T-cell (primary cell): ENCODE measurements around the gene ARHGAP21. TPM values are rescaled to one million over a fixed set of nuclear protein-coding genes. Genes with fewer than 3 reads are reported as not detected.
A peak's percentile ranks its signal among the peaks of the same experiment; 100 is the strongest.

Experiments used
- ATAC-seq, 4 experiments: fragments of 200-7000 bp in 3 of 4; fragments of 150-1000 bp in 1 of 4; cut with Tn5 transposase; replicated peaks in 1 of 4; 1 replicate in 3 of 4; 2 replicates in 1 of 4; pipeline ENCODE4 v1.10.0; 2021; ENCODE audit warnings: moderate library complexity in 3 of 4, mild to moderate bottlenecking in 2 of 4, moderate number of reproducible peaks in 1 of 4
- CTCF ChIA-PET, 2 donors: fragments of 300-600 bp; sonication (Branson Sonifier 250); formaldehyde crosslinking; loops; one replicate each; lab custom pipeline; 2022; ENCODE audit warnings: antibody characterized with exemption in 2 of 2; lab: Charles Lee
- POLR2A ChIA-PET, 2 donors: fragments of 300-600 bp; sonication (Branson Sonifier 250); formaldehyde crosslinking; loops; one replicate each; lab custom pipeline; 2022; ENCODE audit warnings: antibody characterized with exemption in 2 of 2; lab: Charles Lee
- DNase-seq, 35 experiments: peaks; one replicate each; pipeline versions ENCODE4 v3.0.0 to v3.0.0-alpha.2; 2013 to 2023
- H3K27ac ChIP-seq: one replicate; pipeline ENCODE4 v1.5.1; 2013; ENCODE audit warnings: low read length
- H3K27me3 ChIP-seq, 2 experiments: replicated peaks in 1 of 2; 1 replicate in 1 of 2; 2 replicates in 1 of 2; pipeline versions ENCODE4 v1.6.1 to v1.7.0; 2013; ENCODE audit warnings: low read length in 1 of 2, mixed read lengths in 1 of 2; ENCODE audit not compliant: control insufficient read depth in 2 of 2, insufficient read depth in 2 of 2; ENCODE audit errors: extremely low read depth in 1 of 2
- H3K36me3 ChIP-seq, 2 donors: 1 replicate in 1 of 2; 2 replicates in 1 of 2; pipeline versions ENCODE4 v1.6.1 to v1.7.0; 2013; ENCODE audit warnings: low read length in 1 of 2; ENCODE audit not compliant: control insufficient read depth in 2 of 2, insufficient read depth in 1 of 2; ENCODE audit errors: extremely low read depth in 1 of 2
- H3K4me1 ChIP-seq, 2 experiments: 1 replicate in 1 of 2; 2 replicates in 1 of 2; pipeline versions ENCODE4 v1.6.1 to v1.7.0; 2013; ENCODE audit warnings: low read length in 2 of 2, mixed read lengths in 1 of 2; ENCODE audit not compliant: insufficient read depth in 2 of 2, control insufficient read depth in 1 of 2; ENCODE audit errors: extremely low read depth in 1 of 2
- H3K4me3 ChIP-seq, 2 donors: 1 replicate in 1 of 2; 2 replicates in 1 of 2; pipeline versions ENCODE4 v1.5.1 to v1.7.0; 2013; ENCODE audit warnings: mild to moderate bottlenecking in 2 of 2, low read length in 1 of 2, moderate library complexity in 1 of 2; ENCODE audit not compliant: control insufficient read depth in 1 of 2; ENCODE audit errors: extremely low read depth in 1 of 2
- H3K9me3 ChIP-seq: 2 replicates; pipeline ENCODE4 v1.7.0; 2013
- H3K27ac Mint-ChIP-seq, 2 donors: one replicate each; pipeline ENCODE4 v1.8.0; 2020 to 2021; ENCODE audit warnings: mild to moderate bottlenecking in 2 of 2, mixed read lengths in 2 of 2
- H3K27me3 Mint-ChIP-seq, 2 donors: one replicate each; pipeline ENCODE4 v1.8.0; 2021 to 2022; ENCODE audit warnings: mixed read lengths in 2 of 2
- H3K36me3 Mint-ChIP-seq: one replicate; pipeline ENCODE4 v1.8.0; 2021; ENCODE audit warnings: mixed read lengths
- H3K4me1 Mint-ChIP-seq, 3 donors: one replicate each; pipeline ENCODE4 v1.8.0; 2020 to 2022; ENCODE audit warnings: mixed read lengths in 3 of 3, mild to moderate bottlenecking in 1 of 3
- H3K4me3 Mint-ChIP-seq, 3 donors: one replicate each; pipeline ENCODE4 v1.8.0; 2020 to 2022; ENCODE audit warnings: mild to moderate bottlenecking in 3 of 3, mixed read lengths in 3 of 3, moderate library complexity in 3 of 3
- H3K9me3 Mint-ChIP-seq, 3 donors: one replicate each; pipeline ENCODE4 v1.8.0; 2020 to 2022; ENCODE audit warnings: mixed read lengths in 3 of 3
- WGBS: methylation state at CpG from one replicate; pipeline ENCODE4 v1.1.5; 2013; ENCODE audit warnings: missing lambda C conversion rate; ENCODE audit not compliant: insufficient coverage; 5-methylcytosine and 5-hydroxymethylcytosine counted together
- total RNA-seq, 35 experiments: library from RNA in 6 of 35; stranded (reverse) in 6 of 35; fragments of 120-200 nt in 1 of 35; gene quantifications; one replicate each; pipeline versions ENCODE4 v1.2.1 to v1.2.4 and lab custom pipeline; 2013 to 2026

Gene ARHGAP21
- total RNA-seq, 5 donors from 2014 or later (not counting 1 experiment from before 2014, with no cell fraction given) = 19.1 to 45.8 (median 26.1) TPM

- WGBS = 73% methylated on average over 7 of the region's 12 CpGs
- H3K27me3 ChIP-seq = peaks cover 0 to 32% of the 10 kb centered on the region in 2 experiments
- Mint-ChIP-seq H3K27me3 (peaks cover 12 to 28% of the 10 kb centered on the region in 2 donors), H3K4me3 (no peak overlapping the region), H3K36me3 (no peaks in the 10 kb centered on the region), H3K27ac (no peak overlapping the region), H3K9me3 (no peaks in the 10 kb centered on the region), H3K4me1 (no peaks in the 10 kb centered on the region)
- H3K27ac ChIP-seq = no peak overlapping the region
- no peaks in the 10 kb centered on the region for H3K36me3 ChIP-seq
- ChIA-PET CTCF (no interaction called here), POLR2A (no interaction called here)
- H3K4me3 ChIP-seq = no peak overlapping the region
- ATAC-seq = no peak
- H3K9me3 ChIP-seq = no peaks in the 10 kb centered on the region
- DNase-seq = no peak
- H3K4me1 ChIP-seq = no peaks in the 10 kb centered on the region
These were observed 153.6 kb downstream of the ARHGAP21 start for GRCh38 chr10:24569828-24570657.

- Histone ChIP-seq H3K36me3 (no peaks in the 10 kb centered on the region), H3K9me3 (no peaks in the 10 kb centered on the region), H3K27me3 (peaks cover 0 to 32% of the 10 kb centered on the region in 2 experiments), H3K4me3 (no peak overlapping the region), H3K27ac (no peak overlapping the region), H3K4me1 (no peaks in the 10 kb centered on the region)
- CTCF ChIA-PET = no interaction called here
- ATAC-seq (no peak), DNase-seq (no peak)
- Mint-ChIP-seq H3K36me3 (no peaks in the 10 kb centered on the region), H3K4me1 (no peaks in the 10 kb centered on the region), H3K4me3 (no peak overlapping the region), H3K9me3 (no peaks in the 10 kb centered on the region), H3K27ac (no peak overlapping the region), H3K27me3 (peaks cover 5 to 26% of the 10 kb centered on the region in 2 donors)
- 95% methylated on average over 6 of the region's 13 CpGs for WGBS
- POLR2A ChIA-PET = no interaction called here
These were observed 154.3 kb downstream of the ARHGAP21 start for GRCh38 chr10:24569330-24569796.

- ChIA-PET POLR2A (no interaction called here), CTCF (no interaction called here)
- Histone ChIP-seq H3K4me3 (no peak overlapping the region), H3K36me3 (no peaks in the 10 kb centered on the region), H3K4me1 (no peaks in the 10 kb centered on the region), H3K27me3 (peaks cover 0 to 32% of the 10 kb centered on the region in 2 experiments), H3K9me3 (no peaks in the 10 kb centered on the region), H3K27ac (no peak overlapping the region)
- no peaks in the 10 kb centered on the region for H3K36me3 Mint-ChIP-seq
- 87% methylated on average over 3 of the region's 4 CpGs for WGBS
- no peak overlapping the region for H3K4me3 Mint-ChIP-seq
- no peak overlapping the region for H3K27ac Mint-ChIP-seq
- ATAC-seq = no peak
- no peaks in the 10 kb centered on the region for H3K4me1 Mint-ChIP-seq
- H3K9me3 Mint-ChIP-seq = no peaks in the 10 kb centered on the region
- H3K27me3 Mint-ChIP-seq = peaks cover 4 to 23% of the 10 kb centered on the region in 2 donors
- DNase-seq = no peak
These were observed 155.6 kb downstream of the ARHGAP21 start for GRCh38 chr10:24568042-24568441.

GRCh38 chr10:24561453-24561852 lies 162.2 kb downstream of the ARHGAP21 start:
- Histone ChIP-seq H3K9me3 (no peaks in the 10 kb centered on the region), H3K4me3 (no peak overlapping the region), H3K4me1 (peaks cover 0 to 4% of the 10 kb centered on the region in 2 experiments), H3K36me3 (no peaks in the 10 kb centered on the region), H3K27ac (no peak overlapping the region), H3K27me3 (no peaks in the 10 kb centered on the region)
- peaks cover 5 to 6% (median 6%) of the 10 kb centered on the region in 3 donors for H3K4me1 Mint-ChIP-seq
- peaks cover 3 to 4% of the 10 kb centered on the region in 2 donors for H3K27me3 Mint-ChIP-seq
- no peaks in the 10 kb centered on the region for H3K36me3 Mint-ChIP-seq
- 75% methylated on average over 1 of the region's 3 CpGs for WGBS
- no peak overlapping the region for H3K4me3 Mint-ChIP-seq
- DNase-seq (no peak), ATAC-seq (no peak)
- POLR2A ChIA-PET = no interaction called here
- no peak overlapping the region for H3K27ac Mint-ChIP-seq
- H3K9me3 Mint-ChIP-seq = no peaks in the 10 kb centered on the region
- CTCF ChIA-PET = no interaction called here

GRCh38 chr10:24556750-24557742 lies 166.6 kb downstream of the ARHGAP21 start:
- 15% methylated on average over 7 of the region's 24 CpGs for WGBS
- ATAC-seq = peak in 1 of 4 experiments; percentile 59

More at GRCh38 chr10:24556750-24557742, 166.6 kb downstream of the ARHGAP21 start:
- H3K27me3 Mint-ChIP-seq = peaks cover 3 to 6% of the 10 kb centered on the region in 2 donors
- POLR2A ChIA-PET = interaction anchor here (0.5 to 0.6 kb wide), 2 partner anchors 68 to 1022 kb away, joined by 5 to 15 read pairs; no protein-coding TSS in a partner anchor
- no peak overlapping the region for H3K4me3 Mint-ChIP-seq
- Histone ChIP-seq H3K4me1 (peaks cover 0 to 4% of the 10 kb centered on the region in 2 experiments), H3K27ac (no peak overlapping the region), H3K9me3 (no peaks in the 10 kb centered on the region), H3K27me3 (no peaks in the 10 kb centered on the region), H3K36me3 (no peaks in the 10 kb centered on the region), H3K4me3 (no peak overlapping the region)
- peak in 11 of 35 experiments; percentile 2 to 55 (median 19) for DNase-seq
- H3K27ac Mint-ChIP-seq = no peak overlapping the region
- H3K36me3 Mint-ChIP-seq = no peaks in the 10 kb centered on the region
- CTCF ChIA-PET = interaction anchor here (0.6 to 0.7 kb wide), 4 partner anchors 10 to 1242 kb away, joined by 3 to 5 read pairs (median 3); no protein-coding TSS in a partner anchor
- H3K4me1 Mint-ChIP-seq = peaks cover 5 to 6% (median 6%) of the 10 kb centered on the region in 3 donors
- H3K9me3 Mint-ChIP-seq = no peaks in the 10 kb centered on the region
